GM18907 (cell line): ENCODE results near the gene ECE1.
"Not testable (repeated sequence)": the region's sequence is repeated elsewhere in the genome, so short reads cannot be mapped to it uniquely, and the experiment has no call there.

Source experiments
- ATAC-seq: cut with Tn5 transposase; IDR thresholded peaks from one replicate; pipeline ENCODE4 v1.9.1; 2021; ENCODE audit warnings: mild to moderate bottlenecking, moderate library complexity; ENCODE audit not compliant: unreplicated experiment

Gene ECE1

GRCh38 chr1:21292984-21293536 lies 2.8 kb upstream of the ECE1 start:
- peak; percentile 43 for ATAC-seq

DNA sequence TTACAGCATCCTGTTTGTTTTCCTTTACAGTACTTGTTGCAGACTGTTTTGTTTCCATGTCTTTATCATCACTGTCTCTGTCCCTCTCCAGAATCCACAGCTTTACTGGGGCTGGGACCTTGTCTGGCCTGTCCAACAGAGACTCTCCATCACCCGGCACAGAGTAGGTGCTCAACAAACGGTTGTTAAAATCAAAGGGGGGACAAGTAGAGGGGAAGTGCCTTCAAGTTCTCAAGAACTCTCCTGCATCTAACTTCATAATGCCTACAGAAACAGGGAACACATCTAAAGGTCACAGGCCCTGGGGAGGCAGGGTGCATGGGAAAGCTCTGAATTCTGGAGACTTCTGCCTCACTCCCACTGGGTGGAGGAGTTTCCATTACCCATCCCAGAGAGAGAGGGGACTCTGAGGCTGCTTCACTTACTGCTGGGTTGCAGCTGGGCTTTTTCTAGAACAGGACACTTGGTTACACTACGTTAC lies 2.3 kb upstream of the ECE1 start:
- no peak for ATAC-seq

- no peak for ATAC-seq
Observed at GRCh38 chr1:21291964-21292363, 1.7 kb upstream of the ECE1 start.

DNA sequence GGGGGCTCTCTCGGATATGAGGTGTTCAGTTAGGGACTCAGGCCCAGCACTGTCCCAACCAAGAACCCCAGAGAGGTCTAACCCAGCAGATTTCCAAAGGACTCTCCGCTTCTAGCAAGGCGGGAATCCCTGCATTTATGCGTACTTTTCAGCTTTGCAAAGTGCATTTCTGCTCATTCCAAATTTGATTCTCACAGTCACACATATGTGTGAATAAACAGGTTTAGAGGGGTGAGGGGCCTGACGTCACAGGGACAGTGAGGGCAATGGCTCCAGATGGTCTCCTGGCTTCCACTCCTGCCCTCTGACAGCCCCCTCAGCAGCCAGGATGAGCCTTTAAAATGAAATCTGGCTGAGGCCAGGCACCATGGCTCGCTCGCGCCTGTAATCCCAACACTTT lies 921 bp upstream of the ECE1 start:
- no peak for ATAC-seq

GRCh38 chr1:21290546-21290944 lies 282 bp upstream of the ECE1 start:
- no peak for ATAC-seq

DNA sequence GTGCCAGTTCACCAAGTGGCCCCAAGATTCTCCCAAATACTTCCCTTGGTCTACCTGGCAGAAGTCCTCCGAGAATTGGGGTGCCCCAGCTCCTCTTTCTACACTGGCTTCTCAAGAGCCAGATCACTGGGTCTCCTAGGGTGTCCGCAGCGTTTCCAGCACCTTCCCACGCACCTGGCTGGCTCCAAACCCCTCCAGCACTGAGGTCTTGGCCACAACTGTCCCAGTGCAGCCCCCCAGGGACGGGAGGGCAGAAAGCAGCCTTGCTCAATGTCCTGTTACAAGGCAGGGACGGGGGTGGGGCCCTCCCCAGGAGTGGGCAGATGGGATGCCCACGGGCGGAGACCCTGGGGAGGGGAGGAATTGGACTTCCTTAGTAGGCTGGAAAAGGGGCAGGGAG lies 1.1 kb downstream of the ECE1 start:
- ATAC-seq, result no peak

DNA sequence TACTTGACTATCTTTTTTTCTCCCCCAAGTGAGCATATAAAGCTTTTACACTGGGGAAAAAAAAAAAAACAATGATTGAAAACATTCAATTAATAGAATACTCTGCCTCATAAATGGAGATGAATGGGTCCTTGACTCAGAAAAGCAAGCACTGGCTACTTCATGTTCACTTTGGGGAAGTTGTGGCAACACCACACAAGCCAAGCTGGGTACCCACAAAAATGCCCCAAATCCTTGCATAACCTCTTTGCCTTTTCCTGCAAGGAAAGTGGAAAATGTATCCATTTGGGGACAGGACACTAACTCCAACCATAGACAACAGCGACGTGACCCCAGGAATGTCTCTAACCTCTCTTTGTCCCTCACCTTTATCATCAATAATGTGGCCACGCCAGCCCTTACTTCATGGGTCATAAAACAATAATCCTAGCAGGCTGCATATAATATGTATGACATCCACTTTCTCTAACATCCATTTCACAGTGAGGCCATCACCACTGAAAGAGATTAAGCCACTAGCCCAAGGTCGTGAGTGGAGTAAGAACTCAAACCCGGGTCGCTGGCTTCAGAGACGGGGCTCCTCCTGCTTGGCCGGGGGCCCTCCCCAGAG lies 2.3 kb downstream of the ECE1 start:
- no peak for ATAC-seq

DNA sequence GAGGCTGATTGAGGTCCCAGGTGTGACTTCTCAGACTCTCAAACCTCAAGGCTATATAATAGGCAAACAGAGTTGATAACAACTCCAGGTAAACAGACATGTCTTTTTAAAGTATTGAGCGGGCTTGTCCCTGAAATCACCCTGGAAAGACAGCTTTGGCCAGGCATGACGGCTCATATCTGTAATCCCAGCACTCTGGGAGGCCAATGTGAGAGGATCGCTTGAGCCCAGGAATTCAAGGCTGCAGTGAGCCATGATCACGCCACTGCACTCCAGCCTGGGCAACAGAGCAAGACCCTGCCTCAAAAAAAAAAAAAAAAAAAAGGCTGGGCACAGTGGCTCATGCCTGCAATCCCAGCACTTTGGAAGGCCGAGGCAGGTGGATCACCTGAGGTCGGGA lies 4.9 kb downstream of the ECE1 start:
- not testable (repeated sequence) for ATAC-seq

DNA sequence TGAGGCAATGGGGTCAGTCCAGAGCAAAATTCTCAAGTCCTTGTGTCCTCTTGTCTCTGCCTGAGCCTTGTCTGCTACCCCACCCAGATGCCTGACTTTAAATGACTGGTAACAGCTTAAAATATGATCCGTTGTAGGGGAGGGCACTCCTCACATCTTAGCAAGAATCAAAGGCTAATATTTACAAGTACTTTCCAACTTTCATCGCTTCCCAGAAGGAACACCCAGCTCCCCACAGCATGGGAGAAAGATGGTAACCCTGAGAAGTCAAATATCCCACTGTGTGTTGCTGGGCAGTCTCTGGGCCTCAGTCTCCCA lies 5.2 kb downstream of the ECE1 start:
- ATAC-seq, result no peak

DNA sequence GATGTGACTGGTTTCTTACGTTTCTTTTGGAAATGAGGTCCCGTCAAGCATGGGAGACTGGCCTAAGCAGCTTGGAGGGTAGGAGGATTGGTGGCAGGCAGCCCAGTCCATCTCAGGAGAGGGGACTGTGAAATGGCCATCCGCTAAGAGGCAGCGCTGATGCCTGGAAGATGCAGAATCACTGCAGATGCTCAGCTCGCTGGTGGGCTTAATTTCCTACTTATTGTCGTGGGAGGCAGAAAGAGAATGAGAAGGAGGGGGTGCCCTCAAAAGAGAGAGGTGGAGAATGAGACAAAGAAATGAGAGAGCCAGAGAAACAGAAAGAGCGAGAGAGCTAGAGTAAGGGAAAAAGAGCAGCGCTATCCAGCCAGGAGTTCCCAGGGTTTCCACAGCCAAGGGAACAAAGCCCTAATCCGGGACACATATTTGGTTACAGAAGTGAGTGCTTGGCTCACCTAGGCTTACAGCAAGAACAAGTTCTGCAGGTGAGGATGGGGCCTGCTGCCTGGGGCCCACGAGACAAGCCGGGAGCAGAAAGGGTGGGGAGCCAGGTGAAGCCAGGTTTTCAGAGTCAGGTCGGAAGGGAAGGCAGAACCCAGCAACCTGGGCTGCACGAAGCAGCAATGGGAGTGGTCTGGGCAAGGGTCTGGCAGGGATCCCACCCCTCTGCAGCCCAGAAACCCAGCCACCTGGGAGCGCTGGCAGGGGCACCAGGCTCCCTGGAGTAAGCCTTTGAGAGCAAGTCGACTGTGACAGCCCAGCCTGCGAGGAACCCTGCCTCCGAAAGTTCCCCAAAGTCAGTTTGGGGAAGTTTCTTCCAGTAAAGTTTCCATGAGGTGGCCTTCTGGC lies 5.8 kb downstream of the ECE1 start:
- ATAC-seq, result no peak

- ATAC-seq, result no peak
Observed at GRCh38 chr1:21283524-21283923, 6.7 kb downstream of the ECE1 start.

- not testable (repeated sequence) for ATAC-seq
Observed at GRCh38 chr1:21282020-21282419, 8.2 kb downstream of the ECE1 start.

DNA sequence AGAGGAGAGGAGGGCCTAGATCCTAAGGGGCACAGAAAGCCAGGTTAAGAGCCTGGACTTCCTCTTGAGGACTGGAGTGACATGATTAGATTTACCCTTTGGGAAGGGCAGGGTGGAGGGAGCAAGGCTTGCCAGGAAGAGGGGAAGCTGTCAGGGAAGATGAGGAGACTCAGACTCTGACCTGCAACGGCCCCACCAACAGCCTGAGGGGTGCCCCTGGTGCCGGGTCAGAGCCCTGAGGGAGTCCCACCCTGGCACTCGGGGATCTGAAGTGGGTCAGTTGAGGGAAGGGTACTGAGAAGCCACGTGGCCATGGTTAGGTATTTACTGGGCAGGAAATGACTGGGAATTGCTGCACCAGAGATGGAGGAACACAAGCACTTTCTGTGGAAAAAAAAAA lies 9.8 kb downstream of the ECE1 start:
- no peak for ATAC-seq

GRCh38 chr1:21280011-21280471 lies 10.2 kb downstream of the ECE1 start:
- no peak for ATAC-seq

DNA sequence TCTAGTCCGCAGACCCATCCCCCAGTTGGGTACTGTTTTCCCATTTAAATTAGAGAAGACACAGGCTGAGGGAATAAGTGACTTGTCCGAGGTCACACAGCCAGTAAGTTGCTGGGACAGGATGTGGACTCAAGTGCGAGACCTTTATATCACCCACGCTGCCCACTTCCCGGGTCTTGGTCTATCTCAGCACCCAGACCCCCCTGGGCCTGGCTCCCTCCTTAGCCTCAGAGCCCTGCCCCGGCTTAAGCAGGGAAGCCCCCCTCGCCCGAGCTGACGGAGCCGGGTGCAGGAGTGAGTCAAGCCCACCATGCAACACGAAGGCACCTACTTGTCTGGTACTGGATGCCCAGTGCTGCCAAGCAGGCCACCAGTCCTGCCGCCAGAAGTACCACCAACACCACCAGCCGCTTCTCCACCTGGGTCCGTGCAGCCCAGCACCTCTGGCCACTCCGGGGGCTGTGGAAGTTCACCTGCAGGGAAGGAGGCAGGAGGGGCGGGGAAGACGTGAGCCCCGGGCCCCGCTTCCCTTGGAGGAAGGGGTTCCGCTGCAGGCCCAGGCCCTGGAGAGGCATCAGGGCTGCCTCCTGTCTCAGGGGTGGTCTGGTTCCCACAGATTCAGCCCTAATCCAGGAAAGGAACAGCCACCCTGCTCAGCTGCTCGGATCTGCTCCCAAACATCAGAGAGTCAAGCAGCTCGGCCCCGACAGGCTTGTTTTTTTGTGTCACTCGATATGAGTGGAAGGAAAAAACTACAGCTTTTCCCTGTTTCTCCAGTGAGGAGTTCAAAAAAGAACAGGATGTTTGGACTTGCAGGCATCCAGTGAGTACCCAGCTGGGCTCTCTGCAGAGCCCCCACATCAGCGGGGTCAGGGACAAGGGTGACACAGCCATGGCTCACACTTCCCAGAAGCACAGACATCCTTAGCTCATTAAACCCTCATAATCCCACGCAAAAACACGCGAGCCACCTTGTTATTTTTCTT lies 11.1 kb downstream of the ECE1 start:
- ATAC-seq, result no peak

GRCh38 chr1:21278208-21278859 lies 11.9 kb downstream of the ECE1 start:
- no peak for ATAC-seq

DNA sequence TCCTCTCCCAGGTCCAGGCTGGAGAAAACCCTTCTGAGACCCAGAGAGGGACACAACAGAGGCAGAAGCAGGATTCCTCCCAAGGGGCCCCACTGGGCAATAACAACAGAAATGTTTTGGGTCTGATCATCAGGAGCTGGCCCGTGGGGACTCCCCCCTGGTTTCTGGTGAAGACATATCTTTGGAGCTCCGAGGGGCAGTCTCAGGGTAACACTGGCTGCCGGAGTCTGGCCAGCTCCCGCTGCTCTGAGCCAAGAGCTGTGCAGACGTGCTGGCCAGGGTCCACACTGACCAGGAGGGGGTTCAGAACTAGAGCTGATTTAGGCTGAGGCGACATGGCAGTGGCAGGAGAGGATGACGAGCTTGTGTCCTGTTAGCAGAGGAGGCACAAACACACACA lies 13.1 kb downstream of the ECE1 start:
- ATAC-seq, result no peak

DNA sequence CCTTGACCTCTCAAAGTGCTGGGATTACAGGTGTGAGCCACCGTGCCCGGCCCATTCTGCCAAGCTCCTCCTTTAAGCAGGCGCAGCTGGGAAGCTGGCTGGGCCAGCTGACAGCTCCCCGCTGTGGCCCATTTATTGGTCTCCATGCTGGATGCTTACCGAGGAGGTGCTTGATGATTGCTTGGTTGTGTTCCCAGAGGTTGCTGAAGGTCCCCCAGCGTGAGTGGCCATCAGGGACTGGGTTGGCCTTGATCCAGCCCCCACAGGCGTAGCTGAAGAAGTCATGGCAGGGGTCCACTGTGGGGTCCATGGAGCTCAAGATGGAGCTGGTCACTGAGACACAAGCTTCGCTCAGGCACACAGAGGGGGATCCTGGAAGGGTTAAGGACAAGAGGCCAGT lies 17.7 kb downstream of the ECE1 start:
- ATAC-seq, result no peak

GRCh38 chr1:21271550-21271949 lies 18.7 kb downstream of the ECE1 start:
- ATAC-seq, result no peak

GRCh38 chr1:21270086-21270689 lies 20.1 kb downstream of the ECE1 start:
- ATAC-seq, result no peak
